ENCODE results near the gene TMED5.
"Not testable (repeated sequence)": the region's sequence is repeated elsewhere in the genome, so short reads cannot be mapped to it uniquely, and the experiment has no call there.

TMED5 gene

GRCh38 chr1:93172778-93173177 lies 7.4 kb downstream of the TMED5 start:
- no peak for DNase-seq (ENCODE audit: low read depth in 3 of 3, low spot score in 1 of 3)

GRCh38 chr1:93171549-93172034 lies 8.6 kb downstream of the TMED5 start:
- no peak for DNase-seq (ENCODE audit: low read depth in 3 of 3, low spot score in 1 of 3)

DNA sequence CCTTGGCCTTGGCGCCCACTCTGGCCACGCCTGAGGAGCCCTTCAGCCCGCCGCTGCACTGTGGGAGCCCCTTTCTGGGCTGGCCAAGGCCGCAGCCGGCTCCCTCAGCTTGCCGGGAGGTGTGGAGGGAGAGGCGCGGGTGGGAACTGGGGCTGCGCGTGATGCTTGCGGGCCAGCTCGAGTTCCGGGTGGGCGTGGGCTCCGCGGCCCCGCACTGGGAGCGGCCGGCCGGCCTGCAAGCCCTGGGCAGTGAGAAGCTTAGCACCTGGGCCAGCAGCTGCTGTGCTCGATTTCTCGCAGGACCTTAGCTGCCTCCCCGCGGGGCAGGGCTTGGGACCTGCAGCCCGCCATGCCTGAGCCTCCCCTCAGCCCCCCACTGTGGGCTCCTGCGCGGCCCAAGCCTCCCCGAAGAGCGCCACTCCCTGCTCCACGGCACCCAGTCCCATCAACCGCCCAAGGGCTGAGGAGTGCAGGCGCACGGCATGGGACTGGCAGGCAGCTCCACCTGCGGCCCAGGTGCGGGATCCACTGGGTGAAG lies 10.0 kb downstream of the TMED5 start:
- not testable (repeated sequence) for DNase-seq (ENCODE audit: low read depth in 3 of 3, low spot score in 1 of 3)

GRCh38 chr1:93167006-93167405 lies 13.2 kb downstream of the TMED5 start:
- no peak for DNase-seq (ENCODE audit: low read depth in 3 of 3, low spot score in 1 of 3)

DNA sequence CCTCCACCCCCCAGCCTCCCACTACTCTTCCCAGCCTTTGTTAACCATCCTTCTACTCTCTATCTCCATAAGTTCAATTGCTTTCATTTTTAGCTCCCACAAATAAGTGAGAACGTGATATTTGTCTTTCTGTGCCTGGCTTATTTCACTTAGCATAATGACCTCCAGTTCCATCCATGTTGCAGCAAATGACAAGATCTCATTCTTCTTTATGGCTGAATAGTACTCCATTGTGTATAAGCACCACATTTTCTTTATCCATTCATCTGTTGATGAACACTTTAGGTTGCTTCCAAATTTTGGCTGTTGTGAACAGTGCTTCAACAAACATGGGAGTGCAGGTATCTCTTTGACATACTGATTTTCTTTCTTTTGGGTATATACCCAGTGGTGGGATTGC lies 14.3 kb downstream of the TMED5 start:
- not testable (repeated sequence) for DNase-seq (ENCODE audit: low read depth in 3 of 3, low spot score in 1 of 3)

- DNase-seq (ENCODE audit: low read depth in 3 of 3, low spot score in 1 of 3): no peak
These were observed 15.4 kb downstream of the TMED5 start for GRCh38 chr1:93164816-93165215.

GRCh38 chr1:93163314-93163713 lies 16.9 kb downstream of the TMED5 start:
- not testable (repeated sequence) for DNase-seq (ENCODE audit: low read depth in 3 of 3, low spot score in 1 of 3)

DNA sequence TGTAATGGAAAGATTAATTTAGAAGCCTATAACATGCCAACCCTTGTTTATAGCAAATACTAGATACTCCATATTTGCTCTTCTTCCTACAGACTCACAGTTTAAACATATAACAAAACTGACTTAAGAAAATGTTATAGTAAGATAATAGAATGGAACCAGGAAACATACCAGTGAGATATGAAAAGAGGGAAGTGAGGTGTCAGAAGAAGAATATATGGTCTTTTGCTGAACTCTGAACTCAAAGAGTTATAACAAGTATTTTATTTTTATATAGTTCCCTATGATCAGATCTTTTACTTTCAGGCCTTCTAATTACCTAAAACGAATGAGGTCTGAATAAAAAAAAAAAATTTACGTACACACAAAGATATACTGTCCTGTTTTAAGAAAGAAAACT lies 20.9 kb downstream of the TMED5 start:
- no peak for DNase-seq (ENCODE audit: low read depth in 3 of 3, low spot score in 1 of 3)

DNA sequence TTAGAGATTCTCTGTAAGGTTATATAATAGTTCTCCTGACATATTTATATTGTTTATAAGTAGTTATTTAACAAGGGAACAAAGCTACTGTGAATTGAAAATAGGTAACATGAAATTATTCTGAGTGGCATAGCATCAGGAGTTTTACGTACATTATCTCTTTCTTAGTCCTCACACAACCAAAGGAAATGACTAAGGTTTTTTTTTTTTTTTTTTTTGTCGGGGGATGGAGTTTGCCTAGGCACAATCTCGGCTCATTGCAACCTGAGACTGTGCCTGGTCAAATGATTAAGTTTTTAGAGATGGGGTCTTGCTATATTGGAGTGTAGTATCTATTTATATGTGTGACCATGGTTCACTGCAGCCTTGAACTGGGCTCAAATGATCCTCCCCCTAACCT lies 24.9 kb downstream of the TMED5 start:
- DNase-seq (ENCODE audit: low read depth in 3 of 3, low spot score in 1 of 3): no peak

GRCh38 chr1:93154898-93155297 lies 25.3 kb downstream of the TMED5 start:
- no peak for DNase-seq (ENCODE audit: low read depth in 3 of 3, low spot score in 1 of 3)

DNA sequence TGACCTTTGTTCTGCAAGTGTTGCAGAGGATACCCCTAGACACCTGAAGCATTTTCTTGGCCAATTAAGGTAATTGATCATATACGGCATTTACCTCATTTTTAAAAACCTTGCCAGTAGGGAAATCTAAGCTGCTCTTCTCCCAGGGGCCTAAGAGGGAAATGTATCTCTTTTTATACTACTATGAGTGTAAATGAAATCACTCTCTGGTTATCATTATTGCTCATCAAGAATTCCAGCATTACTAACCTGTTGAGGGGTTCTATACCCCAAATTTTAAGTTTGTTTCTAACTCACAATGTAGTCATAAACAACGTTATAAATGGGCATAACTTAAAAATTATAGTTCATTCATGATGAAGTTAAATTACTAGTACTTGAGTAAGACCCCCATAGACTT lies 27.4 kb downstream of the TMED5 start:
- no peak for DNase-seq (ENCODE audit: low read depth in 3 of 3, low spot score in 1 of 3)

DNA sequence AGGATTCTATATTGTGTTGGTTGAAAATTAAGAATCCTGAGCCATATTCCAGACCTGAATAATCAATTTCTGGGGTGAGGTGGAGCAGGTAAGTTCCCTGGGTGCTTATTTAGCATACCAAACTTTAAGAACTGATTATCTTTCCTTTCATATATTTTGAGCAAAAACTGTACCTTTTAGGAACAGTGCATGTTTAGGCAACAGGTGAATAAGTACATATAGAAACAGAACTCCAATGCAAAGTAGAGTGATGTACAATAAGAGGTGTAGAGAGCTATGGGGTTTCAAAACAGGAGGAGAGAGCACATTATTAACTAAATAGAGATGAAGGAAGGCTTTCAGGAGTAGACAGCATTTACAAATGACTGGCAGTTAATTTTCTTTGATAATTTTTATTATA lies 28.7 kb downstream of the TMED5 start:
- DNase-seq (ENCODE audit: low read depth in 3 of 3, low spot score in 1 of 3): no peak

GRCh38 chr1:93150729-93151128 lies 29.5 kb downstream of the TMED5 start:
- DNase-seq (ENCODE audit: low read depth in 3 of 3, low spot score in 1 of 3): no peak

GRCh38 chr1:93148001-93148400 lies 32.2 kb downstream of the TMED5 start:
- no peak for DNase-seq (ENCODE audit: low read depth in 3 of 3, low spot score in 1 of 3)

GRCh38 chr1:93143769-93144168 lies 36.4 kb downstream of the TMED5 start:
- DNase-seq (ENCODE audit: low read depth in 3 of 3, low spot score in 1 of 3): no peak

GRCh38 chr1:93143136-93143535 lies 37.1 kb downstream of the TMED5 start:
- DNase-seq (ENCODE audit: low read depth in 3 of 3, low spot score in 1 of 3): no peak

- DNase-seq (ENCODE audit: low read depth in 3 of 3, low spot score in 1 of 3): no peak
These were observed 38.1 kb downstream of the TMED5 start for GRCh38 chr1:93142161-93142560.

DNA sequence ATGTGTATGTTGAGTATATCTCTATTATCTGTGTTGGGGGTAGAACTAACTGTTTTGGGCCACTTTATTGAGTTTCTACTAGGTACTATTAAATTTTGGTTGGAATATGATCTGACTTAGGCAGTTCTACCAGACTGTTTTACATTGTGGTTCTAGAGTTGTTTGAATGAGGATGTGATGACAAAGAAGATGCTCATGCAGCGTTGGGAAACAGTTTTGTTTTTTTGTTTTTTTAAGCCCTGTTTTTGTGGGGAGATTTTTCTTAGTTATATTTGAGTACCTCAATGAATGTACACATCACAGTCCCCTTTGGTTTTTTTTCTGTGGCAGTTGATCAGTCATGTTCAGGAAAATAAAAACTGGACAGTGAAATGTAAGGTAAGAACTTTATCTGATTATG lies 40.1 kb downstream of the TMED5 start:
- DNase-seq (ENCODE audit: low read depth in 3 of 3, low spot score in 1 of 3): no peak

- DNase-seq (ENCODE audit: low read depth in 3 of 3, low spot score in 1 of 3): no peak
These were observed 42.5 kb downstream of the TMED5 start for GRCh38 chr1:93137604-93138292.

DNA sequence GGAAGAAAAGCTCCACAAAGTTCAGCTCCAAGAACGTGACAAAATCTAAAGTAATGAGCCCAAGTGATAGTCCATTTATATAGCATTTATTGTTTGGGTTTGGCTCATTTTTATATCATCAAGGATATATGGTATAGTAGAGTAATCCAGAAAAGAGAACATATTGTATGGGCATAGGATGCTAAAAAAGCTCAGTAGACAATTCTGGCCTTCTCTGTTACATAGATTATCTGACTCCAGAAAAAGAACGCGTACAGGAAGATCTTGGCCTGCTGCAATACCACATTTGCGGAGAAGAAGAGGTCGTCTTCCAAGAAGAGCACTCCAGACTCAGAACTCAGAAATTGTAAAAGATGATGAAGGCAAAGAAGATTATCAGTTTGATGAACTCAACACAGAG lies 43.8 kb downstream of the TMED5 start:
- no peak for DNase-seq (ENCODE audit: low read depth in 3 of 3, low spot score in 1 of 3)

- DNase-seq (ENCODE audit: low read depth in 3 of 3, low spot score in 1 of 3): no peak
These were observed 47.6 kb downstream of the TMED5 start for GRCh38 chr1:93132638-93133037.

- no peak for DNase-seq (ENCODE audit: low read depth in 3 of 3, low spot score in 1 of 3)
These were observed 50.6 kb downstream of the TMED5 start for GRCh38 chr1:93129507-93130099.
